HL-60 (cell line): ENCODE data around the gene NCOR1.

Source experiments
- DNase-seq, 2 experiments: peaks; one replicate each; pipeline ENCODE4 v3.0.0-alpha.2; 2010 to 2020; ENCODE audit warnings: low read depth in 1 of 2, low spot score in 1 of 2
- H3K27ac ChIP-seq: fragments of 250-450 bp; sonication (Bioruptor Pico); replicated peaks from 2 replicates; pipeline ENCODE4 v1.5.1; 2020; ENCODE audit warnings: mild to moderate bottlenecking, moderate library complexity
- H3K27me3 ChIP-seq: fragments of 250-450 bp; sonication (Bioruptor Pico); 2 replicates; pipeline ENCODE4 v1.5.1; 2021; ENCODE audit warnings: mild to moderate bottlenecking, moderate library complexity; ENCODE audit not compliant: insufficient read depth, poor library complexity, severe bottlenecking
- H3K4me3 ChIP-seq: replicated peaks from 2 replicates; pipeline ENCODE4 v1.5.1; 2011; ENCODE audit warnings: mild to moderate bottlenecking, control low read depth, low read length; ENCODE audit not compliant: insufficient read depth
- GABPA ChIP-seq: IDR thresholded peaks from 2 replicates; pipeline ENCODE4 v1.6.1; 2012; ENCODE audit warnings: low read depth
- POLR2AphosphoS5 ChIP-seq: IDR thresholded peaks from 2 replicates; pipeline ENCODE4 v1.6.1; 2012; ENCODE audit warnings: low read depth
- SPI1 ChIP-seq: IDR thresholded peaks from 2 replicates; pipeline ENCODE4 v1.6.1; 2012; ENCODE audit warnings: low read depth, mild to moderate bottlenecking, borderline replicate concordance
- TF ChIP-seq, protein P1 (sequence below): IDR thresholded peaks from 2 replicates; pipeline ENCODE4 v1.6.1; 2012; ENCODE audit warnings: low read depth; ENCODE audit not compliant: insufficient replicate concordance
- TF ChIP-seq, protein P2 (sequence below): IDR thresholded peaks from one replicate; pipeline ENCODE4 v1.5.1; 2011; ENCODE audit warnings: low read length, control low read depth, inconsistent platforms; ENCODE audit not compliant: insufficient read depth

NCOR1 gene

DNA sequence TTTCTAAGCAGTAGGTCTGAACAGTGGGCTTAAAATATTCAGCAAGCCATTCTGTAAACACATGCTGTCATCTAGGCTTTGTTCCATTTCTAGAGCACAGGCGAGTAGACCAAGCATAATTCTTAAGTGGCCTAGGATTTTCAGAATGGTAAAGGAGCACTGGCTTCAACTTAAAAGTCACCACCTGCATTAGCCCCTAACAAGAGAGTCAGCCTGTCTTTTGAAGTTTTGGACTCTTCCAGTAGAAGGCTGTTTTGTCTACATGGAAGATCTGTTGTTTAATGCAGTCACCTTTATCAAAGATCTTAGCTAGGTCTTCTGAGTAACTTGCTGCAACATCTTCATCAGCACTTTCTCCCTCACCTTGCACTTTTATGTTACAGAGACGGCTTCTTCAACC lies 179.1 kb downstream of the NCOR1 start:
- no peak overlapping the region for H3K27ac ChIP-seq
- H3K27me3 ChIP-seq, result no peaks in the 10 kb centered on the region
- H3K4me3 ChIP-seq, result no peak overlapping the region
- no peak for DNase-seq
- TF ChIP-seq POLR2AphosphoS5 (no peak), GABPA (no peak), SPI1 (no peak)
- TF ChIP-seq, protein P1, sequence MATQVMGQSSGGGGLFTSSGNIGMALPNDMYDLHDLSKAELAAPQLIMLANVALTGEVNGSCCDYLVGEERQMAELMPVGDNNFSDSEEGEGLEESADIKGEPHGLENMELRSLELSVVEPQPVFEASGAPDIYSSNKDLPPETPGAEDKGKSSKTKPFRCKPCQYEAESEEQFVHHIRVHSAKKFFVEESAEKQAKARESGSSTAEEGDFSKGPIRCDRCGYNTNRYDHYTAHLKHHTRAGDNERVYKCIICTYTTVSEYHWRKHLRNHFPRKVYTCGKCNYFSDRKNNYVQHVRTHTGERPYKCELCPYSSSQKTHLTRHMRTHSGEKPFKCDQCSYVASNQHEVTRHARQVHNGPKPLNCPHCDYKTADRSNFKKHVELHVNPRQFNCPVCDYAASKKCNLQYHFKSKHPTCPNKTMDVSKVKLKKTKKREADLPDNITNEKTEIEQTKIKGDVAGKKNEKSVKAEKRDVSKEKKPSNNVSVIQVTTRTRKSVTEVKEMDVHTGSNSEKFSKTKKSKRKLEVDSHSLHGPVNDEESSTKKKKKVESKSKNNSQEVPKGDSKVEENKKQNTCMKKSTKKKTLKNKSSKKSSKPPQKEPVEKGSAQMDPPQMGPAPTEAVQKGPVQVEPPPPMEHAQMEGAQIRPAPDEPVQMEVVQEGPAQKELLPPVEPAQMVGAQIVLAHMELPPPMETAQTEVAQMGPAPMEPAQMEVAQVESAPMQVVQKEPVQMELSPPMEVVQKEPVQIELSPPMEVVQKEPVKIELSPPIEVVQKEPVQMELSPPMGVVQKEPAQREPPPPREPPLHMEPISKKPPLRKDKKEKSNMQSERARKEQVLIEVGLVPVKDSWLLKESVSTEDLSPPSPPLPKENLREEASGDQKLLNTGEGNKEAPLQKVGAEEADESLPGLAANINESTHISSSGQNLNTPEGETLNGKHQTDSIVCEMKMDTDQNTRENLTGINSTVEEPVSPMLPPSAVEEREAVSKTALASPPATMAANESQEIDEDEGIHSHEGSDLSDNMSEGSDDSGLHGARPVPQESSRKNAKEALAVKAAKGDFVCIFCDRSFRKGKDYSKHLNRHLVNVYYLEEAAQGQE, result no peak
- TF ChIP-seq, protein P2, sequence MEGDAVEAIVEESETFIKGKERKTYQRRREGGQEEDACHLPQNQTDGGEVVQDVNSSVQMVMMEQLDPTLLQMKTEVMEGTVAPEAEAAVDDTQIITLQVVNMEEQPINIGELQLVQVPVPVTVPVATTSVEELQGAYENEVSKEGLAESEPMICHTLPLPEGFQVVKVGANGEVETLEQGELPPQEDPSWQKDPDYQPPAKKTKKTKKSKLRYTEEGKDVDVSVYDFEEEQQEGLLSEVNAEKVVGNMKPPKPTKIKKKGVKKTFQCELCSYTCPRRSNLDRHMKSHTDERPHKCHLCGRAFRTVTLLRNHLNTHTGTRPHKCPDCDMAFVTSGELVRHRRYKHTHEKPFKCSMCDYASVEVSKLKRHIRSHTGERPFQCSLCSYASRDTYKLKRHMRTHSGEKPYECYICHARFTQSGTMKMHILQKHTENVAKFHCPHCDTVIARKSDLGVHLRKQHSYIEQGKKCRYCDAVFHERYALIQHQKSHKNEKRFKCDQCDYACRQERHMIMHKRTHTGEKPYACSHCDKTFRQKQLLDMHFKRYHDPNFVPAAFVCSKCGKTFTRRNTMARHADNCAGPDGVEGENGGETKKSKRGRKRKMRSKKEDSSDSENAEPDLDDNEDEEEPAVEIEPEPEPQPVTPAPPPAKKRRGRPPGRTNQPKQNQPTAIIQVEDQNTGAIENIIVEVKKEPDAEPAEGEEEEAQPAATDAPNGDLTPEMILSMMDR, result no peak

DNA sequence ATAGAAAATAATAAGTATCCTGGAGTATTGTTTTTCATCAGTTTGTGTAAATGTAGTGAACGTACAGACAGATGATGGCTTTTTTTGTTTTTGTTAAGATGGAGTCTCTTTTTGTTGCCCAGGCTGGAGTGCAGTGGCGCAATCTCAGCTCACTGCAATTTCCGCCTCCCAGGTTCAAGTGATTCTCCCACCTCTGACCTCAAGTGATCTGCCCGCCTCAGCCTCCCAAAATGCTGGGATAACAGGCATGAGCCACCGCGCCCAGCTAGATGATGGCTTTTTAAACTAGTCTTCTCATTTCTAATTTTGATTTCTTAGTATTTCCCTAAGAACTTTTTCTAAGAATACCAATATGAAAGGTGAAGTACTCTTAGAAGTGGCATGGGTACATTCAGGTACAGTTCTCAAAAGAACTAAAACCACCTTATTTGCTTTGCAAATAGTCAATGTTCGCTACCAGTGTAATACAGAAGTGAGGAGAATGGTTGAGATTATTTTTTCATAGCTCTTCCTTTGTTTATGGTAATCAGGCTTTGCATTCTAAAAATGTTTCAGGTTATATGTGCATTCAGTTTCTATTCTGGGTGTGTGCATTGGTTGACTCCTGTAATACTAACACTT lies 181.5 kb downstream of the NCOR1 start:
- Histone ChIP-seq H3K4me3 (no peak overlapping the region), H3K27ac (no peak overlapping the region), H3K27me3 (no peaks in the 10 kb centered on the region)
- TF ChIP-seq POLR2AphosphoS5 (no peak), SPI1 (no peak), GABPA (no peak)
- TF ChIP-seq, protein P2, result no peak
- TF ChIP-seq, protein P1, result no peak
- DNase-seq, result no peak

DNA sequence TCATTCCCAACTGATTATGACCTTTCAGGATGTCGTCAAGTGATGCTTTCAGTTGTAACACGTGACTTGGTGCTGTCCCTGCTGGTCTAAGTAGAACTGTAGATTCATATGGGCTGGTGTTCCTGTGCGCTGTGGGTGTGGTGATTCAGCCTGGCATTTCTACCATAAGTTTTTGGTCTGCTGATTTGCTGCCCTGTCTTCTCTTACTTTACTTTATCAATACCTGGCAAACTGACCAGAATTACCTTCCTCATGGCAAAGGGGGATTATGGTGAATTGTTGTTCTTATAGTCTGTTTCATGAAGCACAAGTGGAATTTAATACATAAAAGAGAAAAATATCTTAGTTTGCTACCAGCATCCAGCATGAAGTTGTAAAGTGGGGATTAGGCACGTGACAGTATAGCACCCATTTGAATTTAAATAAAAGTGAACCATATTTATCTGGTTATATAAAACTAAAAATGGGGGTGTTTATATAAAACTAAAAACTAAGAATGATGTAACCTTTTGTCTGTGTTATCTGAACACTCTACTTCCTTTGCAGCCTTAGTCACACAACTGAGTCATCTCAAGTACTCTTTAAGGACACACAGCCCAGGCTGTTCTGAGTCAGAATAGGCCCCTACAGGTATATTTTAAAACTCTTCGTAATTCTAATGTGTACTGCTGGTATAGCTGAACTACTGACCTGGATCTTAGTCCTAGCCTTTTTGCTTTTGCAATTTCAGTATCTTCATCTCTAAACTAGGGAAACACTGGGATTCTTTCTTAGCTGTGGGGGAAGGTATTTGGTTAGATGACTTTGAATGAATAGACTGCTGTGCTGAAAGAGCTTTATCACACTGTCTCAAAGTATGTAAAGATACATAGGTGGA lies 187.4 kb downstream of the NCOR1 start:
- no peaks in the 10 kb centered on the region for H3K27me3 ChIP-seq
- TF ChIP-seq, protein P2, result no peak
- TF ChIP-seq SPI1 (no peak), POLR2AphosphoS5 (no peak), GABPA (no peak)
- TF ChIP-seq, protein P1, result no peak
- no peak overlapping the region for H3K4me3 ChIP-seq
- no peak for DNase-seq
- no peak overlapping the region for H3K27ac ChIP-seq
